Activated naive CD4-positive, alpha-beta T cell treated with anti-CD3 and anti-CD28 coated beads, Interleukin-2, amount 10 ng/mL, durations not matched to agents 7 days and 5 days (primary cell): Measurements from ENCODE around the gene SRGAP1.
"Not testable (repeated sequence)": the region's sequence is repeated elsewhere in the genome, so short reads cannot be mapped to it uniquely, and the experiment has no call there.

Experiments
- CTCF ChIA-PET: fragments of 350-600 bp; sonication (Branson Sonifier 250); formaldehyde crosslinking; loops from one replicate; lab custom pipeline; 2021; ENCODE audit warnings: antibody characterized with exemption; lab: Charles Lee
- DNase-seq: peaks from one replicate; pipeline ENCODE4 v3.0.0-alpha.2; 2020
- H3K27ac Mint-ChIP-seq: one replicate; pipeline ENCODE4 v1.8.0; 2021; ENCODE audit warnings: mild to moderate bottlenecking, moderate library complexity, mixed read lengths
- H3K27me3 Mint-ChIP-seq: one replicate; pipeline ENCODE4 v1.8.0; 2021; ENCODE audit warnings: mild to moderate bottlenecking, mixed read lengths
- H3K36me3 Mint-ChIP-seq: one replicate; pipeline ENCODE4 v1.8.0; 2021; ENCODE audit warnings: mixed read lengths
- H3K4me1 Mint-ChIP-seq: one replicate; pipeline ENCODE4 v1.8.0; 2021; ENCODE audit warnings: mixed read lengths
- H3K4me3 Mint-ChIP-seq: one replicate; pipeline ENCODE4 v1.8.0; 2021; ENCODE audit warnings: mild to moderate bottlenecking, moderate library complexity, mixed read lengths
- H3K9me3 Mint-ChIP-seq: one replicate; pipeline ENCODE4 v1.8.0; 2021; ENCODE audit warnings: mixed read lengths

Gene SRGAP1

GRCh38 chr12:64006211-64006825, 161.8 kb downstream of the SRGAP1 start:
- no peak overlapping the region for H3K4me3 Mint-ChIP-seq
- no peaks in the 10 kb centered on the region for H3K36me3 Mint-ChIP-seq
- DNase-seq = no peak
- no peaks in the 10 kb centered on the region for H3K9me3 Mint-ChIP-seq
- H3K27me3 Mint-ChIP-seq = no peaks in the 10 kb centered on the region
- CTCF ChIA-PET = interaction anchor here (1.1 kb wide), 1 partner anchor 19 kb away, joined by 3 read pairs; no protein-coding TSS in a partner anchor
- H3K27ac Mint-ChIP-seq = no peak overlapping the region
- H3K4me1 Mint-ChIP-seq = no peaks in the 10 kb centered on the region

GRCh38 chr12:64007853-64008252, 163.4 kb downstream of the SRGAP1 start:
- CTCF ChIA-PET = no interaction called here

GRCh38 chr12:64008596-64008995, 164.1 kb downstream of the SRGAP1 start:
- H3K4me3 Mint-ChIP-seq = no peak overlapping the region
- CTCF ChIA-PET = no interaction called here
- no peaks in the 10 kb centered on the region for H3K36me3 Mint-ChIP-seq
- no peaks in the 10 kb centered on the region for H3K4me1 Mint-ChIP-seq
- H3K27me3 Mint-ChIP-seq = no peaks in the 10 kb centered on the region
- DNase-seq = no peak
- H3K9me3 Mint-ChIP-seq = no peaks in the 10 kb centered on the region
- no peak overlapping the region for H3K27ac Mint-ChIP-seq

More at GRCh38 chr12:64007853-64008252, 163.4 kb downstream of the SRGAP1 start:
- Mint-ChIP-seq H3K27ac (no peak overlapping the region), H3K4me1 (no peaks in the 10 kb centered on the region), H3K36me3 (no peaks in the 10 kb centered on the region), H3K4me3 (no peak overlapping the region), H3K27me3 (no peaks in the 10 kb centered on the region), H3K9me3 (no peaks in the 10 kb centered on the region)
- DNase-seq = no peak

- Mint-ChIP-seq H3K4me3 (no peak overlapping the region), H3K27me3 (no peaks in the 10 kb centered on the region), H3K36me3 (no peaks in the 10 kb centered on the region), H3K27ac (no peak overlapping the region), H3K4me1 (no peaks in the 10 kb centered on the region), H3K9me3 (no peaks in the 10 kb centered on the region)
- no peak for DNase-seq
- CTCF ChIA-PET = no interaction called here
These were observed 165.0 kb downstream of the SRGAP1 start for GRCh38 chr12:64009321-64010068.

GRCh38 chr12:64010069-64010686, 165.7 kb downstream of the SRGAP1 start:
- no peak overlapping the region for H3K27ac Mint-ChIP-seq
- no peaks in the 10 kb centered on the region for H3K36me3 Mint-ChIP-seq
- no peaks in the 10 kb centered on the region for H3K4me1 Mint-ChIP-seq
- H3K4me3 Mint-ChIP-seq = no peak overlapping the region
- no peak for DNase-seq
- H3K9me3 Mint-ChIP-seq = no peaks in the 10 kb centered on the region
- CTCF ChIA-PET = no interaction called here
- no peaks in the 10 kb centered on the region for H3K27me3 Mint-ChIP-seq

- CTCF ChIA-PET = no interaction called here
- no peaks in the 10 kb centered on the region for H3K9me3 Mint-ChIP-seq
- no peak overlapping the region for H3K27ac Mint-ChIP-seq
- H3K36me3 Mint-ChIP-seq = no peaks in the 10 kb centered on the region
- no peaks in the 10 kb centered on the region for H3K4me1 Mint-ChIP-seq
- no peak overlapping the region for H3K4me3 Mint-ChIP-seq
- H3K27me3 Mint-ChIP-seq = no peaks in the 10 kb centered on the region
- no peak for DNase-seq
These were observed 172.0 kb downstream of the SRGAP1 start for GRCh38 chr12:64016521-64016920.

GRCh38 chr12:64018116-64018515, 173.6 kb downstream of the SRGAP1 start:
- H3K9me3 Mint-ChIP-seq, H3K4me1 Mint-ChIP-seq, H3K4me3 Mint-ChIP-seq, H3K27me3 Mint-ChIP-seq, H3K27ac Mint-ChIP-seq, DNase-seq, H3K36me3 Mint-ChIP-seq, CTCF ChIA-PET: not testable (repeated sequence)

GRCh38 chr12:64018524-64018923, 174.0 kb downstream of the SRGAP1 start:
- no peak for DNase-seq
- CTCF ChIA-PET = no interaction called here
- Mint-ChIP-seq H3K27me3 (no peaks in the 10 kb centered on the region), H3K9me3 (no peaks in the 10 kb centered on the region), H3K27ac (no peak overlapping the region), H3K36me3 (no peaks in the 10 kb centered on the region), H3K4me3 (no peak overlapping the region), H3K4me1 (no peaks in the 10 kb centered on the region)

- DNase-seq = no peak
- no peaks in the 10 kb centered on the region for H3K4me1 Mint-ChIP-seq
- no peaks in the 10 kb centered on the region for H3K36me3 Mint-ChIP-seq
- H3K27me3 Mint-ChIP-seq = no peaks in the 10 kb centered on the region
- no peak overlapping the region for H3K4me3 Mint-ChIP-seq
- H3K27ac Mint-ChIP-seq = no peak overlapping the region
- CTCF ChIA-PET = no interaction called here
- no peaks in the 10 kb centered on the region for H3K9me3 Mint-ChIP-seq
These were observed 174.6 kb downstream of the SRGAP1 start for GRCh38 chr12:64019101-64019500.

GRCh38 chr12:64019654-64020053, 175.2 kb downstream of the SRGAP1 start:
- no peaks in the 10 kb centered on the region for H3K9me3 Mint-ChIP-seq
- CTCF ChIA-PET = no interaction called here
- H3K27ac Mint-ChIP-seq = no peak overlapping the region
- no peaks in the 10 kb centered on the region for H3K27me3 Mint-ChIP-seq
- no peaks in the 10 kb centered on the region for H3K4me1 Mint-ChIP-seq
- H3K4me3 Mint-ChIP-seq = no peak overlapping the region
- DNase-seq = no peak
- H3K36me3 Mint-ChIP-seq = no peaks in the 10 kb centered on the region

GRCh38 chr12:64025174-64025958, 180.9 kb downstream of the SRGAP1 start:
- no peaks in the 10 kb centered on the region for H3K36me3 Mint-ChIP-seq
- H3K27ac Mint-ChIP-seq = no peak overlapping the region
- DNase-seq = no peak
- peaks cover 4% of the 10 kb centered on the region for H3K27me3 Mint-ChIP-seq
- no peaks in the 10 kb centered on the region for H3K9me3 Mint-ChIP-seq
- CTCF ChIA-PET = no interaction called here
- no peaks in the 10 kb centered on the region for H3K4me1 Mint-ChIP-seq
- no peak overlapping the region for H3K4me3 Mint-ChIP-seq

- peaks cover 4% of the 10 kb centered on the region for H3K27me3 Mint-ChIP-seq
- CTCF ChIA-PET = no interaction called here
- no peak overlapping the region for H3K4me3 Mint-ChIP-seq
- H3K4me1 Mint-ChIP-seq = no peaks in the 10 kb centered on the region
- no peaks in the 10 kb centered on the region for H3K9me3 Mint-ChIP-seq
- no peak overlapping the region for H3K27ac Mint-ChIP-seq
- H3K36me3 Mint-ChIP-seq = no peaks in the 10 kb centered on the region
- no peak for DNase-seq
These were observed 182.8 kb downstream of the SRGAP1 start for GRCh38 chr12:64027311-64027710.

- Mint-ChIP-seq H3K4me1 (no peaks in the 10 kb centered on the region), H3K9me3 (no peaks in the 10 kb centered on the region), H3K27ac (no peak overlapping the region), H3K4me3 (no peak overlapping the region), H3K27me3 (peaks cover 4% of the 10 kb centered on the region), H3K36me3 (no peaks in the 10 kb centered on the region)
- CTCF ChIA-PET = no interaction called here
- no peak for DNase-seq
These were observed 184.0 kb downstream of the SRGAP1 start for GRCh38 chr12:64028541-64028940.
